ENCODE data around the gene CPN2.

- no peak for TF ChIP-seq EP300 (conservative IDR thresholded peaks at IDR 0.05; ENCODE audit: poor library complexity, severe bottlenecking)
- TF ChIP-seq CTCF (IDR thresholded peaks at IDR 0.05; ENCODE audit: poor library complexity, severe bottlenecking), result no peak
- no peak for TF ChIP-seq TAF1 (IDR thresholded peaks at IDR 0.05; ENCODE audit: low read depth)
- no peak for TF ChIP-seq REST (IDR thresholded peaks at IDR 0.05; ENCODE audit: borderline replicate concordance)
- no peak for TF ChIP-seq EZH2 (IDR thresholded peaks at IDR 0.05; ENCODE audit: borderline replicate concordance, insufficient read depth, low read length, poor library complexity, severe bottlenecking)
- no peak for TF ChIP-seq POLR2AphosphoS5 (IDR thresholded peaks at IDR 0.05)
- TF ChIP-seq RAD21 (conservative IDR thresholded peaks at IDR 0.05), result no peak
- TF ChIP-seq MXI1 (conservative IDR thresholded peaks at IDR 0.05; ENCODE audit: poor library complexity, severe bottlenecking), result no peak
- TF ChIP-seq SMC3 (conservative IDR thresholded peaks at IDR 0.05; ENCODE audit: poor library complexity), result no peak
Measured at GRCh38 chr3:194325424-194326153, 25.5 kb downstream of the CPN2 start.
